A673 (cell line): ENCODE measurements around the gene MYL3.

ENCODE experiments used
- CTCF ChIP-seq: fragments of 300-800, 200-600 bp; sonication (generic); conservative IDR thresholded peaks from 2 replicates; pipeline ENCODE4 v1.5.1; 2017; ENCODE audit warnings: low read depth, mild to moderate bottlenecking, antibody characterized with exemption, low read length, moderate library complexity, mixed read lengths
- EZH2 ChIP-seq: fragments of 200-600 bp; sonication (generic); IDR thresholded peaks from 2 replicates; pipeline ENCODE4 v1.6.1; 2017; ENCODE audit warnings: borderline replicate concordance, low read depth, mild to moderate bottlenecking, mixed read lengths, antibody characterized with exemption, low read length; ENCODE audit not compliant: poor library complexity, severe bottlenecking

- TF ChIP-seq CTCF (no peak), EZH2 (no peak)
Observed at GRCh38 chr3:46908294-46908985, 45.2 kb upstream of the MYL3 start.
